GM13977 (cell line): ENCODE results near the gene PFDN4.

Source experiments
- DNase-seq: peaks from one replicate; pipeline ENCODE4 v3.0.0; 2012; ENCODE audit warnings: low spot score
- in situ Hi-C: fragments of 300-500 bp; cut with MboI; formaldehyde crosslinking; loops from one replicate; pipeline ENCODE4 v1.12.0; 2022; ENCODE audit warnings: low sequenced_read_pairs, low pct_unique_long_range_greater_than_20kb, mixed read lengths, inconsistent platforms; ENCODE audit not compliant: unreplicated experiment
- TF ChIP-seq, protein P1 (sequence below): IDR thresholded peaks from 2 replicates; pipeline ENCODE4 v1.5.1; 2012; ENCODE audit warnings: mild to moderate bottlenecking, control low read depth; ENCODE audit not compliant: insufficient read depth; ENCODE audit errors: extremely low read depth, missing control alignments

PFDN4 gene, protein sequence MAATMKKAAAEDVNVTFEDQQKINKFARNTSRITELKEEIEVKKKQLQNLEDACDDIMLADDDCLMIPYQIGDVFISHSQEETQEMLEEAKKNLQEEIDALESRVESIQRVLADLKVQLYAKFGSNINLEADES

DNA sequence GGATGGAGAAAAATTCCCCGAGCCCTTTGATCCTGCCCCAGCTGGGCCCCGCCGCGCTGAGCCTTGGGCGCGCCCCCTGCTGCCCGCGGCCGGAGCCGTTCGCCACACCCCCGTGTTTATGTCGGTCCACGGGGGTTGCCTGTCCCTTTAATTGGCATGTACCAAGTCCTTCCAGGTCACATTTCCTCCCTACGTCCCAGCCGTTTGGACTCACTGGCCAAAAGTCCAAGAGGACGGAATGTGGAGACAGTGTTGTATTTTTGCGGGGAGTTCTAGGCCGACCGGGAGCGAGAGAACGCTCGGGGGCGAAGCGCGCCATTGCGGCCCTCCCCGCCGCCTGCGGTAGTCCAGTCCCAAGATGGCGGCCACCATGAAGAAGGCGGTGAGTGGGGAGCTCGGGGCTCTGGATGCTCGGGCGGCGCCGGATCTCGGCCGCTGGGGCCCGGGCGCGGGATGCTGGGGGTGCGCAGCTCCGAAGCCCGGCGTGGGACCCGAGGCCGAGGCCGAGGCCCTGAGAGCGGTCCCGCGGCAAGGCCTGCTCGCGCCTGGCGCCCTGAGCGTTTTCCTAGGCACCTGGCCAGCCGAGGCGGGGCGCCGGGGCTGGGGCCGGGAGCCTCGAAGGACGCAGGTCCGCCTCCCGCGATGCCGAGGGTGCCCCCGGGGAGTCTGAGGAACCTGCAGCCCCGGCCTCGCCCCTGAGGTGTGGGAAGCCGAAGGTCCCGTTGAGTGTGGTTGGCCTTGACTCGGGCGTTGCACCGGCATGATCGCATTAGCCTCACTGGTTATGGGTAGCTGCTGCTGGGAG lies at the start of gene PFDN4:
Gene PFDN4, plus strand, starts transcription at position 345 of the 805 bp plus-strand sequence. Its CDS starts 14 bp downstream, at position 359.
- in situ Hi-C loops, result loop anchor here (10.0 kb wide), 1 partner anchor 103 kb away; no protein-coding TSS in a partner anchor
- peak; percentile 94 for DNase-seq
- TF ChIP-seq, protein P1, sequence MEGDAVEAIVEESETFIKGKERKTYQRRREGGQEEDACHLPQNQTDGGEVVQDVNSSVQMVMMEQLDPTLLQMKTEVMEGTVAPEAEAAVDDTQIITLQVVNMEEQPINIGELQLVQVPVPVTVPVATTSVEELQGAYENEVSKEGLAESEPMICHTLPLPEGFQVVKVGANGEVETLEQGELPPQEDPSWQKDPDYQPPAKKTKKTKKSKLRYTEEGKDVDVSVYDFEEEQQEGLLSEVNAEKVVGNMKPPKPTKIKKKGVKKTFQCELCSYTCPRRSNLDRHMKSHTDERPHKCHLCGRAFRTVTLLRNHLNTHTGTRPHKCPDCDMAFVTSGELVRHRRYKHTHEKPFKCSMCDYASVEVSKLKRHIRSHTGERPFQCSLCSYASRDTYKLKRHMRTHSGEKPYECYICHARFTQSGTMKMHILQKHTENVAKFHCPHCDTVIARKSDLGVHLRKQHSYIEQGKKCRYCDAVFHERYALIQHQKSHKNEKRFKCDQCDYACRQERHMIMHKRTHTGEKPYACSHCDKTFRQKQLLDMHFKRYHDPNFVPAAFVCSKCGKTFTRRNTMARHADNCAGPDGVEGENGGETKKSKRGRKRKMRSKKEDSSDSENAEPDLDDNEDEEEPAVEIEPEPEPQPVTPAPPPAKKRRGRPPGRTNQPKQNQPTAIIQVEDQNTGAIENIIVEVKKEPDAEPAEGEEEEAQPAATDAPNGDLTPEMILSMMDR, result peak; percentile 97

DNA sequence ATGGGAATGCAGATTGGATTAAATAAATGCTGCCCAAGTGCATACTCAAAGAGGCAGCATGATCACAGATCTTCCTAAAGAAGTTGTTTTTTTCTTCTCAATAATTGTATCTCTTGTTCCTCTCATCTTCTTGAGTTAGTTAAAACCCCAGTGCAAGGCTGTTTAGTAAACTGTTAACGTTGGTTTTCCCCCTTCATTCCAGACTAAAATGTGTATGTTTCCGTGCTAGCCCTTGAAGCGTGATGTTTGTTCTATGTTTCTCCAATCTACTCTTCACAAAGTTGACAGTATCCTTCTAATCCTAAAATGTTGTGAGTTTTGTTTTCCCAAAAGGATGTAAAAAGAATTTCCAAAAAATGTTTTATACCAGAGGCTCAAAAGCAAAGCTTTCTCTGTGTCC lies 49.7 kb upstream of the PFDN4 start:
- in situ Hi-C loops, result no loop called here

DNA sequence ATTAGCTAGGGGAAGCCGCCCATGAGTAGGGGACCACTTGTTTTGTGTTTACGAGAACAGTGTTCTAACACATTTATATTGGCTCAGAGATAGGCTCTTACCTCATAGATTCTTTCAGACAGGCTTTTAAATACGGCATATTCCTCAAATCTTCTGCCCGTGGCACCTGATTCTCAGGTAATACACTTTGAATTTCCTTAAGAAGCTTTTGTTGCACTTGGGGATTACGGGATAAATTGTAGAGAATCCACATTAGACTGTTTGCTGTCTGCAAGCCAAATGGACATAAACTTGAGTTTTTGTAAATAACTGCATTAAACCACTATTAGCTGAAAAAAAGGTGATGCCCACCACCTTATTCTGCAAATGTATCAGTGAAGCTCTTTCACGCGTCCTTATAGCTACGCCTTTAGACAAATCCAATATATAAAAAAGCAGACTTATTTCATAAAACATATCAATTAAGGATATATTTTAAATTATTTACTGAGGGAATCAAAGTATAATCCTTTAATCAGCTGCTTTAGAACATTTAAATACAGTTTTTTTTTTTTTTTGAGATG lies 49.0 kb upstream of the PFDN4 start:
- in situ Hi-C loops, result no loop called here
- TF ChIP-seq, protein P1, result no peak
- DNase-seq, result no peak

More for the DNA sequence above, 49.7 kb upstream of the PFDN4 start:
- DNase-seq, result no peak
- TF ChIP-seq, protein P1, result no peak

DNA sequence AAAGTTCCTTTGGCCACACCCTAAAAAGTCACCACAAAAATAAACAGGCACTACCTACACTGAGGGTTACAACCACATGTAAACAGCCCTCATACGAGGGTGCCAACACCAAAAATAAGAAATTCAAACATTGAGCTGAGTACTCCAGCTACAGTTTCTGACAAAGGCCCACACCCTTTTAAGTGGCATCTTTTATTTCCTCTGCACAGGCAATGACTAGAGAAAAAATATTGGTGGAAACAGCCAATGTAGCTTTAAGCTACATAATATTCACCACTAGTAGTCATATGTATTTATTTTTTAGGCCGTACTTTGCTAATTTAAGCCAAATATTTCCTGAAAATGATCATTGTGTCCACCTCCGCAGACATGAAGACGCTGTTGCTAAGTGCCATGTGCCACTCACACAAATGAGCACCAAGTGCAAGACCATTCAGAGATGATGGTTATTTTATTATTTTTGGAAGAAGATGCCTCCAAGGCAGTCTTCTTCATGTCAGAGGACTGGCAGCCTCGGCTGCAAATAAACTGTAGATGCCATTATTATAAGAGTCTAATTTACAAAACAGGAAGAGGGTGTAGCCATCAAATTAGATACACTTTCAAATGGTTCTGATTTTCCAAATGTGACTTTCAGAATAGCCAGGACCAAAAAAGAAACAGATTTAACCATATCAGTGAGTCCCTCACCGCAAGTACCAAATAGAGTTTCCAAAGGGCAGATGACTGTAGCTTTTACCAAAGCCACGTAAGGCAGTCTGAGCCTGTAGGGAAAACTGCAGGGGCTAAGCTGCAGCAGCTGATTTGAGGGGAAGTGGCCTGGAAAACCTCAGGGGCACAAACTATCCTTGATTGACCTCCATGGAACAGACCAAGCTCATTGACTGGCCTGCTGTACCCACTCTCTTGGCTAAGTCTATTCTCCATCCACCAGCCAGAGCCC lies 47.6 kb upstream of the PFDN4 start:
- in situ Hi-C loops, result no loop called here

DNA sequence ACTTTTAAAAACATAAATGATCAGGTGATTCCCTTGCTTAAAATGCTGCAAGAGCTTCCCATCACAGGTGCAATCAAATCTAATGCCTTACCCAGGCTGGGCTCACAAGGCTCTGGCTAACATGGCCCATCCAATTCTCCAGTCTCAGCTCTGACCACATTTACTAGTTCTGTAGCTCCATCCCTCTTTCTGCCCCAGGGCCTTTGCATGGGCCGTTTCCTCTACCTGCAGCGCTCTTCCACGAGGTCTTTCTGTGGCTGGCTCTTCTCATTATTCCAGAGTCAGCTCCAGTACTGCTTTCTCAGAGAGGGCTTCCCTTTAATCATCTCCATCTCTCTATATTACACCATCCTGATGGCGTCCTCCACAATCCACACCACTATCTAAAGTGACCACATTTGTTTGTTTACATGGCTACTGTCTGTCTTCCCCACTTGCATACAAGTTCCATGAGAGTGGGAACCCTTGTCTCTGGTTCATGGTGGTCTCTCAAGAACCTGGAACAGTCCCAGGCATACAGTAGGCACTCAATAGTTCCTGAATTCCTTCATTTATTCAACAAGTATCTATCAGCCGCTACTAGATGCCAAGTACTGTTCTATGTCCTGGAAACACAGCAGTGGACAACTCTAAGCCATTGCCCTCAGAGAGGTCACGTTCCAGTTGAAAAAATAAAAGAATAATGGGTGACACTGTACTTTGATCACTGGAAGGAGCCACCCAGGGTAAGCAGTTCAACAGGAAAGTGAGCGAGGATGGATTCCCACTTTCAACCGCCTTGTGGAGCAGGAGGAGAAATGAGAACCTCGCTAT lies 46.7 kb upstream of the PFDN4 start:
- in situ Hi-C loops, result no loop called here
- TF ChIP-seq, protein P1, result no peak
- DNase-seq, result no peak

More for the DNA sequence above, 47.6 kb upstream of the PFDN4 start:
- DNase-seq, result no peak
- TF ChIP-seq, protein P1, result no peak
